ENCODE data around the gene ECEL1.

DNA sequence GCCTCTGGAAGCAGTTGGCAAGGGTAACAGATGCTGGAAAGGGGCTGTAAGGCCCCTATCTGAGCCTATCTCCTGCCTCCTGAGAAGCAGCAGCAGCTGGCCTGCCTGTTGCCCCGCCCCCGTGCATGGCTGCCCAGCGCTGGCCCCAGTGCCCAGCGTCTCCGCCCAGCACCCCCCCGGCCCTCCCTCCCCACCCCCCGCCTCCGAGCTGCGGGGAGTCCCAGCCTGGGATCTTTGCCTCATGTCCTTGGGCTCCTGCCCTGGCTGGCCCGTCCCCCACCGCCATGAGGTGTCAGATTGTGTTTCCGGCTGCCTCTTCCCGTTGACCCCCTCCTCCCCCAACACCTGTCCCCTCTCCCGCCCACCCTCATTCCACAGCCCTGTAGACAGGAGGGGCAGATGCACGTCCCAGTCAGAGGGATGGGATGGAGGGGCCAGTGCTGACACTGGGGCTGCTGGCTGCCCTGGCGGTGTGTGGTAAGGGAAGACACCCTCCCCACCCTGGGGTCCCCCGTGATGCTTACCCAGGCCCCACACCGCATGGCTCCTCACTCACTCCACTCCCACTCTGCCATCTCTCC is 38.2 kb upstream of the ECEL1 start, which contains the start of gene CHRND:
- TF ChIP-seq CTCF (IDR thresholded peaks at IDR 0.05; ENCODE audit: poor library complexity): no peak
- no peak for TF ChIP-seq EZH2 (IDR thresholded peaks at IDR 0.05; ENCODE audit: borderline replicate concordance)
- no peak for TF ChIP-seq EZH2phosphoT487 (IDR thresholded peaks at IDR 0.05; ENCODE audit: low read depth, severe bottlenecking, unreplicated experiment)
